ENCODE data around the gene EIF3D.

The EIF3D gene

DNA sequence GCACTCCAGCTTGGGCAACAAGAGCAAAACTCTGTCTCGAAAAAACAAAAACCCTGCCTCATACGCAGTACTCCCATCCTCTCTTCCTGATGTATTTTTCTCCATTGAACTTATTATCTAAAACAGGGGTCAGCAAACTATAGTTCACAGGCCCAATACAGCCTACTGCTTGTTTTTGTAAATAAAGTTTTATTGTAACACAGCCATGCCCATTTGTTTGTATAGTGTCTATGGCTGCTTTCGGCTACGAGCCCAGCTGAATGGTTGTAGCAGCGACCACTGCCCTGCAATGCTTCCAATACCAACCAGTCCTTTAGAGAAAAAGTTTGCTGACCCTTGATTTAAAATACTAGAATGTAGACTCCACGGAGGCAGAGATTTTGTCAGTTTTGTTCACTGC is 53.6 kb downstream of the EIF3D start:
- no peak for DNase-seq (ENCODE audit: low read depth)
- TF ChIP-seq, protein P1, sequence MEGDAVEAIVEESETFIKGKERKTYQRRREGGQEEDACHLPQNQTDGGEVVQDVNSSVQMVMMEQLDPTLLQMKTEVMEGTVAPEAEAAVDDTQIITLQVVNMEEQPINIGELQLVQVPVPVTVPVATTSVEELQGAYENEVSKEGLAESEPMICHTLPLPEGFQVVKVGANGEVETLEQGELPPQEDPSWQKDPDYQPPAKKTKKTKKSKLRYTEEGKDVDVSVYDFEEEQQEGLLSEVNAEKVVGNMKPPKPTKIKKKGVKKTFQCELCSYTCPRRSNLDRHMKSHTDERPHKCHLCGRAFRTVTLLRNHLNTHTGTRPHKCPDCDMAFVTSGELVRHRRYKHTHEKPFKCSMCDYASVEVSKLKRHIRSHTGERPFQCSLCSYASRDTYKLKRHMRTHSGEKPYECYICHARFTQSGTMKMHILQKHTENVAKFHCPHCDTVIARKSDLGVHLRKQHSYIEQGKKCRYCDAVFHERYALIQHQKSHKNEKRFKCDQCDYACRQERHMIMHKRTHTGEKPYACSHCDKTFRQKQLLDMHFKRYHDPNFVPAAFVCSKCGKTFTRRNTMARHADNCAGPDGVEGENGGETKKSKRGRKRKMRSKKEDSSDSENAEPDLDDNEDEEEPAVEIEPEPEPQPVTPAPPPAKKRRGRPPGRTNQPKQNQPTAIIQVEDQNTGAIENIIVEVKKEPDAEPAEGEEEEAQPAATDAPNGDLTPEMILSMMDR (IDR thresholded peaks at IDR 0.05; ENCODE audit: insufficient read depth, low read depth, low read length, missing control alignments), result no peak
- H3K4me3 ChIP-seq (ENCODE audit: low read length), result no peak overlapping the region

- H3K4me3 ChIP-seq (ENCODE audit: low read length), result no peak overlapping the region
- no peak for DNase-seq (ENCODE audit: low read depth)
- TF ChIP-seq, protein P1 (IDR thresholded peaks at IDR 0.05; ENCODE audit: insufficient read depth, low read depth, low read length, missing control alignments), result no peak
These were observed 56.3 kb downstream of the EIF3D start for GRCh38 chr22:36472689-36473088.

DNA sequence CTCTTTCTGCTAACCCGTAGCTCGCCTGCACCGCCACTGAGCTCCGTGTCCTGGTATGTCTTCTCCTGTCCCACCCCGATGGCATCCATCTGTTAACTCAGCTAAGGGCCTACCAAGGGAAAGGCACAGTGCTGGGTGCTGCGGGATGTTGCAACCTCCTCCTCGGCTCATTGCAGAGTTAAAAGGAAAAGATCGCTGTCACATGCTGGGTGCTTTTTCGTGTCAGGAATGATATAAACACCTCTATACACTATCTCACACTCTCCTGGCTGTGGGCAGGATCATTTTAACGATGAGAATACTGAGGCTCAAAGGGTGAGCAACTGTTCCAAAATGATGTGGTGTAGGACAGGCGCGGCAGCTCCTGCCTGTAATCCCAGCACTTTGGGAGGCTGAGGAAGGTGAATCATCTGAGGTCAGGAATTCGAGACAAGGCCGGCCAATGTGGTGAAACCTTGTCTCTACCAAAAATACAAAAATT is 57.6 kb downstream of the EIF3D start:
- H3K4me3 ChIP-seq (ENCODE audit: low read length), result no peak overlapping the region
- peak; percentile 74 for DNase-seq (ENCODE audit: low read depth)
- TF ChIP-seq, protein P1 (IDR thresholded peaks at IDR 0.05; ENCODE audit: insufficient read depth, low read depth, low read length, missing control alignments), result no peak

DNA sequence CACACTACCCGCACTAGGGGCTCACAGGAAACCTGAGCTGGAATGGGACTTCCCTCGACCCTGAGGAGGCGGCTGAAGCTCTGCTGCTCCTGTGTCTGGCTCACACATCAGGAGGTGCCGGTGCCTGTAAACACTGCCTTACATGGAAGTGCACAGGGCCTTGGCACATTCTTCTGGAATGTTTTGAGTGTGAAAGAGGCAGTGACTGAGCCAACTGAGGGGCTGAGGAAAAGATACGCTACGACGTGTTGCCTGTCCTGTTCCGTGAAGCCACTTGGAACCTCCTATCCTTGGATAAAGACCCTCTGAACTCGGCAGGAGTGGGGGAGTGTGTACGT is 58.0 kb downstream of the EIF3D start:
- DNase-seq (ENCODE audit: low read depth), result peak; percentile 79
- TF ChIP-seq, protein P1 (IDR thresholded peaks at IDR 0.05; ENCODE audit: insufficient read depth, low read depth, low read length, missing control alignments), result no peak
- H3K4me3 ChIP-seq (ENCODE audit: low read length), result no peak overlapping the region

DNA sequence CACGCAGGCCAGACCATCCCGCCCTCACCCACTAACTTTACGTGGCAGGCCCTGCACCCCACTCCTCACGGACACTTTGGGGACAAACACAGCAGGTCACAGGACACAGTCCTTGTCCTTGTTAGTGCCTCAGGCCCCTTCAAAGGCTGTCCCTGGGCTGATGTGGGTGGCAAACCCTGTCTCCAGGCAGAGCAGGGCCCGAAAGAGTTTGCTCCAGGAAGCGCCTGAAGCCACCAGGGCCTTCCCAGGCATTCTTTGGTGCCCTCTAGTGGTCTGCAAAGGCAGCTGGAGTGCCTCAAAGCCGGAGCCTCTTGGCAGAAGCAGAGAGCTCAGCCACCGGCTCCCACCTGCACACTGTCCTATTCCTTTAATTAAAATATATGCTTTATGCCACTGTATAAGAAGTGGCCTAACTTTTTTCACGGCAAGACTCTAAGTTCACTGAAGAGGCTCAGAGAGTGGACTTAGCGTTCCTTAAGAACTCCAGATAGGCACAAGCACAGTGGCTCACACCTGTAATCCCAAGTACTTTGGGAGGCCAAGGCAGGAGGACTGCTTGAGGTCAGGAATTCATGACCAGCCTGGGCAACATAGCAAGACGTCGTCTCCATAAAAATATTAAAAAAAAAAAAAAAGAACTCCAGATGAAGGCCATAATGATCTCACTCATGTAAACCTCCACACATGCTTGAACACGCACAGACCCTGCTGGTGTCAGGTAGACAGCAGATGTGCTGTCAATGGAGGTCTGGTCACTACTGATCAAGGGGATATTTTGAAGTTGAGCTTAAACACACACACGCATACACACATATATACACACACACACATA is 58.6 kb downstream of the EIF3D start:
- peak; percentile 92 for DNase-seq (ENCODE audit: low read depth)
- TF ChIP-seq, protein P1 (IDR thresholded peaks at IDR 0.05; ENCODE audit: insufficient read depth, low read depth, low read length, missing control alignments), result peak; percentile 98
- no peak overlapping the region for H3K4me3 ChIP-seq (ENCODE audit: low read length)

GRCh38 chr22:36469094-36469710 is 59.8 kb downstream of the EIF3D start:
- TF ChIP-seq, protein P1 (IDR thresholded peaks at IDR 0.05; ENCODE audit: insufficient read depth, low read depth, low read length, missing control alignments), result no peak
- DNase-seq (ENCODE audit: low read depth), result no peak
- no peak overlapping the region for H3K4me3 ChIP-seq (ENCODE audit: low read length)
